Fibroblast of lung (primary cell): ENCODE data around the gene SCP2.

Source experiments
- EZH2 ChIP-seq: IDR thresholded peaks from 2 replicates; pipeline ENCODE4 v1.5.1; 2012; ENCODE audit warnings: low read length, control low read depth, mild to moderate bottlenecking; ENCODE audit errors: missing control alignments
- TF ChIP-seq, protein P1 (sequence below), 2 donors: IDR thresholded peaks in 1 of 2; conservative IDR thresholded peaks in 1 of 2; 1 replicate in 1 of 2; 2 replicates in 1 of 2; pipeline ENCODE4 v1.5.1; 2011 to 2012; ENCODE audit warnings: low read length in 2 of 2, control low read depth in 1 of 2, inconsistent platforms in 1 of 2, low read depth in 1 of 2, mild to moderate bottlenecking in 1 of 2

DNA sequence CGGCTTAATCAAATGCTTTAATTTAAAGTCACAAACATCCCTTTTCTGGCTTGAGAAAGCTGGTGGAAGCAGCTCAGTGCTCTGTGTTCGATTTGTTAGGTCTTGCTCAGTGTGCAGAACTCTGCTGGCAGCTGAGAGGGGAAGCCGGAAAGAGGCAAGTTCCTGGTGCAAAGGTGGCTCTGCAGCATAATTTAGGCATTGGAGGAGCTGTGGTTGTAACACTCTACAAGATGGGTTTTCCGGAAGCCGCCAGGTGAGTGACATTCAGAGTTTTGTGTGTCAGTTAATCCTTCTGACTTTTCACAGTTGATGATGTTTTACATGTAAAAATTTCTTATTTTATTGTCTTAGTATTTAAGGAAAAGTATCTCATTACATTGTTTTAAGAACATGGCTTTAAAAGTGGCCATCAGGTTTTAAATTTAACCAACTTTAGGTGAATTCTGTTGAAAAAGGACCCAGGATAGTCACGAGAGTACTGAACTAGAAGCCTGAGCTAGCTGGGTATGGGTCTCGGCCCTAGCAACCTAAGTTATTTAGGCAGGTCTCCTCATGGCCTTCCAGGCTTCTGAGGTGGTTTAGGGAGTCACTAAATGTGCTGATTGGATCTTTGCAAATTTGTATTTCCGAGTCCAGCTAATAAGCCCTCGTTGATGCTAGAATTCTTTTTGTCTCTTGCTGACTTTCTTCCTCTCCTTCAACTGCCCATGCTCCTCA, 87.9 kb downstream of the SCP2 start:
- no peak for TF ChIP-seq EZH2
- TF ChIP-seq, protein P1, sequence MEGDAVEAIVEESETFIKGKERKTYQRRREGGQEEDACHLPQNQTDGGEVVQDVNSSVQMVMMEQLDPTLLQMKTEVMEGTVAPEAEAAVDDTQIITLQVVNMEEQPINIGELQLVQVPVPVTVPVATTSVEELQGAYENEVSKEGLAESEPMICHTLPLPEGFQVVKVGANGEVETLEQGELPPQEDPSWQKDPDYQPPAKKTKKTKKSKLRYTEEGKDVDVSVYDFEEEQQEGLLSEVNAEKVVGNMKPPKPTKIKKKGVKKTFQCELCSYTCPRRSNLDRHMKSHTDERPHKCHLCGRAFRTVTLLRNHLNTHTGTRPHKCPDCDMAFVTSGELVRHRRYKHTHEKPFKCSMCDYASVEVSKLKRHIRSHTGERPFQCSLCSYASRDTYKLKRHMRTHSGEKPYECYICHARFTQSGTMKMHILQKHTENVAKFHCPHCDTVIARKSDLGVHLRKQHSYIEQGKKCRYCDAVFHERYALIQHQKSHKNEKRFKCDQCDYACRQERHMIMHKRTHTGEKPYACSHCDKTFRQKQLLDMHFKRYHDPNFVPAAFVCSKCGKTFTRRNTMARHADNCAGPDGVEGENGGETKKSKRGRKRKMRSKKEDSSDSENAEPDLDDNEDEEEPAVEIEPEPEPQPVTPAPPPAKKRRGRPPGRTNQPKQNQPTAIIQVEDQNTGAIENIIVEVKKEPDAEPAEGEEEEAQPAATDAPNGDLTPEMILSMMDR (conservative IDR thresholded peaks at IDR 0.05 in 1 of 2, IDR thresholded peaks at IDR 0.05 in 1 of 2; ENCODE audit: low read depth in 1 of 2, low read length in 2 of 2): no peak
